ENCODE results near the gene ZNF341. TPM values are rescaled to one million over a fixed set of nuclear protein-coding genes. Genes with fewer than 3 reads are reported as not detected.
A peak's percentile ranks its signal among the peaks of the same experiment; 100 is the strongest.

ZNF341 gene
- total and polyA plus RNA-seq, 7 donors: 1.2 to 7.9 (median 2.5) TPM

DNA sequence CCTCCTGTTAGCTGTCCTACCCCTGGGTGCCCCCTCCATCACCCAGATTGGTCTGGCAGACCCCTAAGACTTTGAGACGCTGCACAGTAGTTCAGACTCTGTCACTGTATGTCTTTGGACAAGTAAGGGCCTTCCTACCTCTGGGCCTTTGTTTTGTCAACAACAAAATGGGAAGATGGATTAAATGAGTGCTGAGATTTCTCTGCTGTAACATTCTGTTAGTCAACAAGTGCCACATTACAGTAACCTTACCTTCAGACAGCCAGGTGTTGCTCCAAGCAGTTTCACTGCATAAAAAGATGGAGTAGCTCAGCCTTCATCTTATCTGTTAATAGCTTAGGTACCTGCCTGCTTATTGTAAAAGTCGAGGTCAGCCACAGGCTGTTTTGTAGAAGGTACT lies 95.3 kb downstream of the ZNF341 start:
- no peak overlapping the region for H3K4me3 ChIP-seq
- DNase-seq: no peak
- peaks cover 0 to 77% (median 70%) of the 10 kb centered on the region in 4 donors for H3K4me1 ChIP-seq
- TF ChIP-seq EP300 (IDR thresholded peaks at IDR 0.05) (no peak), POLR2AphosphoS5 (IDR thresholded peaks at IDR 0.05) (no peak), POLR2A (IDR thresholded peaks at IDR 0.05) (no peak)
- TF ChIP-seq, protein P1, sequence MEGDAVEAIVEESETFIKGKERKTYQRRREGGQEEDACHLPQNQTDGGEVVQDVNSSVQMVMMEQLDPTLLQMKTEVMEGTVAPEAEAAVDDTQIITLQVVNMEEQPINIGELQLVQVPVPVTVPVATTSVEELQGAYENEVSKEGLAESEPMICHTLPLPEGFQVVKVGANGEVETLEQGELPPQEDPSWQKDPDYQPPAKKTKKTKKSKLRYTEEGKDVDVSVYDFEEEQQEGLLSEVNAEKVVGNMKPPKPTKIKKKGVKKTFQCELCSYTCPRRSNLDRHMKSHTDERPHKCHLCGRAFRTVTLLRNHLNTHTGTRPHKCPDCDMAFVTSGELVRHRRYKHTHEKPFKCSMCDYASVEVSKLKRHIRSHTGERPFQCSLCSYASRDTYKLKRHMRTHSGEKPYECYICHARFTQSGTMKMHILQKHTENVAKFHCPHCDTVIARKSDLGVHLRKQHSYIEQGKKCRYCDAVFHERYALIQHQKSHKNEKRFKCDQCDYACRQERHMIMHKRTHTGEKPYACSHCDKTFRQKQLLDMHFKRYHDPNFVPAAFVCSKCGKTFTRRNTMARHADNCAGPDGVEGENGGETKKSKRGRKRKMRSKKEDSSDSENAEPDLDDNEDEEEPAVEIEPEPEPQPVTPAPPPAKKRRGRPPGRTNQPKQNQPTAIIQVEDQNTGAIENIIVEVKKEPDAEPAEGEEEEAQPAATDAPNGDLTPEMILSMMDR (IDR thresholded peaks at IDR 0.05): no peak
- no peaks in the 10 kb centered on the region for H3K36me3 ChIP-seq
- peak overlapping the region; percentile 36 to 79 (median 70) for H3K27ac ChIP-seq
- no peaks in the 10 kb centered on the region for H3K27me3 ChIP-seq
- WGBS, 2 donors: 54 to 80% methylated on average over 2 of the region's 2 CpGs
- intact Hi-C loops (cut with DNase I): no loop called here
- H3K9me3 ChIP-seq: no peaks in the 10 kb centered on the region

DNA sequence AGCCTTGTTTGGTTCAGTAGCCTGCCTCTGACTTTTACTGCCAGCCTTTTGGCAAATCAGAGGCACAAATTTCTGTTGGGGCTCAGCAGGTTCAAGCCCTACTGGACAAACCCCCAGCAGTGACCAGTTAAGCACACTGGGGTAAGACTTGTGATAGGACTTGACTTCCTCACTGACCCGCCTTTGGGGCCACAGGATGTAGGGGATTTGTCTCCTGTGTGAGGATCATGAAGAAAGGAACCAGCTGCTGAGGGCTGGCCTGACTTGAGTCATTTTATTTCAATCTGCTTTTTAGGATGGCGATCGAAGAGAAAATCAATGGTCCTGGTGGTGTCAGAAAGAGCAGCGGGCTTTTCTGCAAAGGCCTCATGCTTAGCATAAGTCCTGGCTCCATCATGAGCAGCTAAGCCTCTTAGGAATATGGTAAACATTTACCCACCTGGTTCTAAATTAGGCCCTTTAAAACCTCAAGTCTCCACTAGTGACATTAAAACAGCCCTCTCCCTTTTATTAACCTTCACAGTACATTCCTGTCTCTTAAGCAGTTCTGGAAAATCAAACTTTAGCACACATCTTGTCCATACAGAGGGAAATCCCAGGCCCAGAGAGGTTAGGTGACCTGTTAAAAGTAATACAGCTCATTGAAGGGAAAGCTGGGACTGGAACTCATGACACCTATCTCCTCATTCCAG lies 96.0 kb downstream of the ZNF341 start:
- TF ChIP-seq POLR2A (IDR thresholded peaks at IDR 0.05) (no peak), EP300 (IDR thresholded peaks at IDR 0.05) (no peak), POLR2AphosphoS5 (IDR thresholded peaks at IDR 0.05) (no peak)
- TF ChIP-seq, protein P1 (IDR thresholded peaks at IDR 0.05): no peak
- Histone ChIP-seq H3K36me3 (no peaks in the 10 kb centered on the region), H3K4me3 (no peak overlapping the region), H3K4me1 (peaks cover 0 to 84% (median 76%) of the 10 kb centered on the region in 4 donors), H3K27ac (peak overlapping the region; percentile 66 to 79 (median 70)), H3K9me3 (no peaks in the 10 kb centered on the region), H3K27me3 (no peaks in the 10 kb centered on the region)
- WGBS, 2 donors: 79 to 90% methylated on average over 4 of the region's 4 CpGs
- DNase-seq: no peak
- intact Hi-C loops (cut with DNase I): no loop called here

DNA sequence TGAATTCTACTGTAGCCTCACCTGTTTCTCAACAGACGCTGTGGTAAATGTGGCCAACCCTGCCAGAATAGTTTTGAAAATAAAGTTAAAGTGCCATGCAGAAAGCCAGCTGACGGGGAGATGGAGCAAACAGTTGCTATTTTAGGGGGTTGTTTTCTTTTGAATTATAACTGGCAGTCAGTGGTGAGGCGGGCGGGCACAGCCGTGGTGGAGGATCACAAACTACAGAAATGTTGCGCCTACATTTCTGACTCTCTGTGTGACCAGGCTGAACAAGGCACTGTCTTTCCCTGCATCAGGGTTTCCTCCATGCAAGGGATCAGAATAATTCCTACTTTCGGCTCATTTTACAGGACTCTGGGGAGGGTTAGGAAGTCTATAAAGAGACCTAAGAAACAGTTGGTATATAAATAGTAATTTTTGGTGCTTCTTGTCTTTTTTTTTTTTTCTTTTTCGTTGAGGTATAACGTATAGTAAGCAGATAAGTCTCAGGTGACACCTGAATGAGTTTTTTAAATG lies 96.6 kb downstream of the ZNF341 start:
- intact Hi-C loops (cut with DNase I): no loop called here
- DNase-seq: no peak
- WGBS, 2 donors: 47 to 49% methylated on average over 9 of the region's 9 CpGs
- Histone ChIP-seq H3K27ac (peak overlapping the region; percentile 66 to 79 (median 70)), H3K4me1 (peaks cover 0 to 90% (median 82%) of the 10 kb centered on the region in 4 donors), H3K27me3 (no peaks in the 10 kb centered on the region), H3K36me3 (no peaks in the 10 kb centered on the region), H3K9me3 (no peaks in the 10 kb centered on the region), H3K4me3 (no peak overlapping the region)
- TF ChIP-seq EP300 (IDR thresholded peaks at IDR 0.05) (no peak), POLR2AphosphoS5 (IDR thresholded peaks at IDR 0.05) (no peak), POLR2A (IDR thresholded peaks at IDR 0.05) (no peak)
- TF ChIP-seq, protein P1 (IDR thresholded peaks at IDR 0.05): no peak

DNA sequence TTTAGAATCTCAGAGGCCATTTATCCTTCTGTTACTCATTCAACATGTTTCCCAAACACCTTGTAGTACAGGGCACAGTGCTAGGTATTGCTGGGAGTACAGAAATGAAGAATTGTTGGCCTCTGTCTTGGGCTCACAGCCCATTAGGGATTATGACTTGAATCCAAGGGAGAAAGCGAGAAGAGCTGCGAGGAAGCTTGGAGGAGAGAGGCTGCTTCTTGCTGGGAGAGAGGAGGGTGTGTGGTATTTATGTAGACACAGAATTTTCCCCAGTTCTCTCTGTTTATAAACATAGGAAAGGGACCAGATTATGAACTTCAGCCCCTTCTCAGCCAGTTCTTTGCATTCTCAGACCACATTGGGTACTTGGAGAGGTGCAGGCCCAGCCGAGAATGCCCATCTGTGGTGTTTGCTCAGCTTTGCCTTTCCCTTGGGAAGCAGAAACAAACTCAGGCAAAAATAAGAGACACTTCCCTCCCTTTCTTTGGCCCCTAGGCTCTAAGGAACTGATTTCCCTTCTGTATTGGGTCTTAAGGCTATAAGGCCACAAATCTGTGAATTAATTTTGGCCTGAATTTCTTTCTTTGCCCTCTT lies 97.3 kb downstream of the ZNF341 start:
- Histone ChIP-seq H3K9me3 (no peaks in the 10 kb centered on the region), H3K36me3 (no peaks in the 10 kb centered on the region), H3K4me3 (no peak overlapping the region), H3K4me1 (peaks cover 0 to 96% (median 89%) of the 10 kb centered on the region in 4 donors), H3K27ac (peak overlapping the region; percentile 66 to 79 (median 70)), H3K27me3 (no peaks in the 10 kb centered on the region)
- TF ChIP-seq, protein P1 (IDR thresholded peaks at IDR 0.05): no peak
- TF ChIP-seq EP300 (IDR thresholded peaks at IDR 0.05) (no peak), POLR2A (IDR thresholded peaks at IDR 0.05) (no peak), POLR2AphosphoS5 (IDR thresholded peaks at IDR 0.05) (no peak)
- no peak for DNase-seq
- intact Hi-C loops (cut with DNase I): no loop called here
- WGBS, 2 donors: 58 to 61% methylated on average over 3 of the region's 3 CpGs

Data from sigmoid colon (tissue), 7 donors.